COLO829 (cell line): ENCODE data around the gene ESRP2.

ENCODE experiments used
- DNase-seq: peaks from one replicate; pipeline ENCODE4 v3.0.0; 2012; ENCODE audit warnings: low spot score

ESRP2 gene

GRCh38 chr16:68217506-68217905 lies 18.4 kb downstream of the ESRP2 start:
- no peak for DNase-seq

GRCh38 chr16:68216240-68216639 lies 19.7 kb downstream of the ESRP2 start:
- no peak for DNase-seq

- no peak for DNase-seq
Observed at GRCh38 chr16:68215302-68215701, 20.6 kb downstream of the ESRP2 start.

GRCh38 chr16:68214726-68215125 lies 21.2 kb downstream of the ESRP2 start:
- no peak for DNase-seq

- no peak for DNase-seq
Observed at GRCh38 chr16:68206245-68206644, 29.7 kb downstream of the ESRP2 start.

GRCh38 chr16:68202091-68202519 lies 33.8 kb downstream of the ESRP2 start:
- DNase-seq, result no peak

- DNase-seq, result peak; percentile 7
Observed at GRCh38 chr16:68200088-68200783, 35.7 kb downstream of the ESRP2 start.

- no peak for DNase-seq
Observed at GRCh38 chr16:68197250-68197649, 38.7 kb downstream of the ESRP2 start.

- no peak for DNase-seq
Observed at GRCh38 chr16:68194251-68194650, 41.7 kb downstream of the ESRP2 start.

- DNase-seq, result no peak
Observed at GRCh38 chr16:68190736-68191510, 45.0 kb downstream of the ESRP2 start.

- DNase-seq, result no peak
Observed at GRCh38 chr16:68190081-68190480, 45.8 kb downstream of the ESRP2 start.

GRCh38 chr16:68188170-68188569 lies 47.8 kb downstream of the ESRP2 start:
- DNase-seq, result no peak

- DNase-seq, result no peak
Observed at GRCh38 chr16:68187505-68187904, 48.4 kb downstream of the ESRP2 start.

- DNase-seq, result no peak
Observed at GRCh38 chr16:68186877-68187276, 49.0 kb downstream of the ESRP2 start.

GRCh38 chr16:68183046-68183445 lies 52.9 kb downstream of the ESRP2 start:
- DNase-seq, result no peak

GRCh38 chr16:68179855-68180254 lies 56.1 kb downstream of the ESRP2 start:
- DNase-seq, result no peak

GRCh38 chr16:68179196-68179795 lies 56.6 kb downstream of the ESRP2 start:
- no peak for DNase-seq
